K562 (cell line): Measurements from ENCODE around the gene ARHGAP22. TPM values are rescaled to one million over a fixed set of nuclear protein-coding genes. Genes with fewer than 3 reads are reported as not detected.
A peak's percentile ranks its signal among the peaks of the same experiment; 100 is the strongest.

Source experiments
- ATAC-seq: fragments of 200-7000 bp; cut with Tn5 transposase; 3 replicates; pipeline ENCODE4 v1.9.1; 2020; ENCODE audit warnings: moderate library complexity
- BruUV-seq: library from RNA; stranded (reverse); fragments of 400-500 nt; replicated peaks from 2 replicates; lab custom pipeline; 2021; lab: Mats Ljungman, UMichigan
- CTCF ChIA-PET: fragments of 300-600 bp; formaldehyde crosslinking; extraction: SDS; loops from one replicate; lab custom pipeline; 2021; ENCODE audit warnings: low intra/inter-chr PET ratio; lab: Yijun Ruan, JAX
- POLR2A ChIA-PET: fragments of 300-600, 350-650 bp; sonication (Branson Sonifier 250); formaldehyde crosslinking; extraction: SDS; loops from one replicate; lab custom pipeline; 2021; ENCODE audit warnings: antibody characterized with exemption, inconsistent platforms; lab: Yijun Ruan, JAX
- DNase-seq, 4 experiments: peaks; one replicate each; pipeline versions ENCODE4 v3.0.0 to v3.0.0-alpha.2; 2011 to 2018; ENCODE audit warnings: low spot score in 3 of 4, mixed read lengths in 3 of 4; ENCODE audit errors: extremely low read depth in 1 of 4
- FAIRE-seq: peaks from 2 replicates; lab custom pipeline; 2011; peaks lifted over from hg19 to GRCh38; lab: Jason Lieb, UNC
- H2AFZ ChIP-seq: 2 replicates; pipeline ENCODE4 v1.6.0; 2011; ENCODE audit warnings: low read depth, low read length, control low read depth, inconsistent platforms
- H3K27ac ChIP-seq: fragments of 200-600 bp; 3 replicates; pipeline ENCODE4 v1.8.0; 2011; ENCODE audit warnings: low read depth, mild to moderate bottlenecking, control low read depth, inconsistent platforms, low read length, moderate library complexity, mixed read lengths; ENCODE audit errors: extremely low read depth
- H3K27me3 ChIP-seq, 2 experiments: fragments of 300-600 bp in 1 of 2; 2 replicates in 1 of 2; 3 replicates in 1 of 2; pipeline versions ENCODE4 v1.6.0 to v1.8.0; 2011; ENCODE audit warnings: inconsistent platforms in 2 of 2, low read length in 2 of 2, mild to moderate bottlenecking in 1 of 2, mixed read lengths in 1 of 2, moderate library complexity in 1 of 2; ENCODE audit not compliant: control insufficient read depth in 2 of 2, insufficient read depth in 2 of 2
- H3K36me3 ChIP-seq: fragments of 300-600 bp; 3 replicates; pipeline ENCODE4 v1.8.0; 2011; ENCODE audit warnings: mild to moderate bottlenecking, low read length, inconsistent platforms; ENCODE audit not compliant: control insufficient read depth, insufficient read depth
- H3K4me1 ChIP-seq, 2 experiments: fragments of 200-600 bp in 1 of 2; replicated peaks in 1 of 2; 2 replicates in 1 of 2; 3 replicates in 1 of 2; pipeline versions ENCODE4 v1.5.1 to v1.8.0; 2011; ENCODE audit warnings: inconsistent platforms in 2 of 2, low read length in 2 of 2, mild to moderate bottlenecking in 1 of 2, mixed read lengths in 1 of 2, moderate library complexity in 1 of 2; ENCODE audit not compliant: control insufficient read depth in 2 of 2, insufficient read depth in 2 of 2
- H3K4me2 ChIP-seq: 2 replicates; pipeline ENCODE4 v1.6.1; 2011; ENCODE audit warnings: low read length, control low read depth, inconsistent platforms, mixed read lengths; ENCODE audit not compliant: insufficient read depth
- H3K4me3 ChIP-seq: fragments of 200-600 bp; sonication (generic), shearing (Covaris generic); 2 replicates; pipeline ENCODE4 v1.5.1; 2016; ENCODE audit warnings: control low read depth, inconsistent platforms
- H3K79me2 ChIP-seq: fragments of 200-600 bp; 3 replicates; pipeline ENCODE4 v1.8.0; 2011; ENCODE audit warnings: low read length, inconsistent platforms; ENCODE audit not compliant: control insufficient read depth, insufficient read depth
- H3K9ac ChIP-seq, 2 experiments: 2 replicates each; pipeline versions ENCODE4 v1.6.0 to v1.6.1; 2011; ENCODE audit warnings: low read depth in 2 of 2, low read length in 2 of 2, control low read depth in 1 of 2, inconsistent platforms in 1 of 2, mild to moderate bottlenecking in 1 of 2, mixed read lengths in 1 of 2; ENCODE audit not compliant: insufficient read depth in 1 of 2
- H3K9me1 ChIP-seq: one replicate; pipeline ENCODE4 v1.6.0; 2011; ENCODE audit warnings: inconsistent platforms, mild to moderate bottlenecking, low read length, moderate library complexity; ENCODE audit not compliant: control insufficient read depth, insufficient read depth
- H3K9me3 ChIP-seq: replicated peaks from 2 replicates; pipeline ENCODE4 v1.5.1; 2011; ENCODE audit warnings: low read depth, low read length, inconsistent platforms; ENCODE audit not compliant: control insufficient read depth, insufficient read depth
- H4K20me1 ChIP-seq: replicated peaks from 2 replicates; pipeline ENCODE4 v1.6.1; 2011; ENCODE audit warnings: low read length, inconsistent platforms, mixed read lengths; ENCODE audit not compliant: control insufficient read depth, insufficient read depth
- ID3 ChIP-seq, 2 experiments: fragments of 250-450 bp in 1 of 2; fragments of 450-650 bp in 1 of 2; sonication (Bioruptor Pico) in 1 of 2; IDR thresholded peaks; 2 replicates each; pipeline versions ENCODE4 v1.6.1 to v1.8.0; 2016 to 2021; ENCODE audit warnings: mild to moderate bottlenecking in 2 of 2, moderate library complexity in 2 of 2, missing compliant biosample characterization in 1 of 2, missing genetic modification characterization in 1 of 2
- MEF2D ChIP-seq: conservative IDR thresholded peaks from 2 replicates; pipeline ENCODE4 v1.6.1; 2016; ENCODE audit warnings: low read depth, missing genetic modification characterization, missing compliant biosample characterization
- RREB1 ChIP-seq: fragments of 250-450 bp; sonication (Bioruptor Pico); IDR thresholded peaks from 2 replicates; pipeline ENCODE4 v1.4.0; 2020
- SREBF1 ChIP-seq: fragments of 150-350 bp; IDR thresholded peaks from 2 replicates; pipeline ENCODE4 v1.6.1; 2014; ENCODE audit warnings: antibody characterized with exemption, low read depth, low read length, borderline replicate concordance
- WHSC1 ChIP-seq: IDR thresholded peaks from one replicate; pipeline ENCODE4 v1.6.1; 2012; ENCODE audit warnings: low read length, control low read depth, inconsistent platforms
- YY1 ChIP-seq, 3 experiments: IDR thresholded peaks; 2 replicates each; pipeline ENCODE4 v1.6.1; 2011; ENCODE audit warnings: low read length in 2 of 3, mild to moderate bottlenecking in 2 of 3, moderate library complexity in 2 of 3, borderline replicate concordance in 1 of 3, control low read depth in 1 of 3, low read depth in 1 of 3; ENCODE audit not compliant: insufficient read depth in 3 of 3, insufficient replicate concordance in 2 of 3, control insufficient read depth in 1 of 3, insufficient read length in 1 of 3; ENCODE audit errors: extremely low read depth in 1 of 3
- WGBS: fragments of 100-300 bp; shearing (Covaris generic); methylation state at CpG from one replicate; pipeline ENCODE4 v1.1.6; 2016; ENCODE audit warnings: low coverage, mixed read lengths; ENCODE audit not compliant: insufficient coverage; ENCODE audit errors: missing lambda C conversion rate; 5-methylcytosine and 5-hydroxymethylcytosine counted together
- in situ Hi-C: fragments of 300-500 bp; cut with MboI; formaldehyde crosslinking; loops from 4 replicates; pipeline ENCODE4 v1.15.0; 2018; ENCODE audit warnings: inconsistent platforms, mixed read lengths
- intact Hi-C: fragments of 100-400 bp; cut with micrococcal nuclease; formaldehyde crosslinking; loops from 2 replicates; pipeline ENCODE4 v1.14.2; 2022
- polyA plus RNA-seq, 8 experiments: library from polyadenylated mRNA; depleted of rRNA in 4 of 8; stranded (reverse) in 5 of 8; unstranded in 3 of 8; fragments of >200 nt; fragmentation: Nextera tagmentation in 2 of 8; fragmentation: Illumina TruSeq in 1 of 8; extraction: Ambion mirVana in 2 of 8; extraction: Trizol in 1 of 8; gene quantifications; 2 replicates each; pipeline versions ENCODE4 v1.2.1 to v1.2.3, GENCODE V29; 2011 to 2014; ENCODE audit warnings: inconsistent platforms in 1 of 8, missing spikeins in 1 of 8
- total RNA-seq, 7 experiments: library from RNA; depleted of rRNA in 6 of 7; stranded (reverse); fragments of >200 nt in 6 of 7; fragmentation: Illumina TruSeq in 2 of 7; extraction: Trizol in 2 of 7; gene quantifications; 2 replicates each; pipeline versions ENCODE4 v1.2.1 to v1.2.3, GENCODE V29; 2011 to 2021; ENCODE audit warnings: low replicate concordance in 1 of 7
- TF ChIP-seq, protein P1 (sequence below): fragments of 250-450 bp; sonication (Bioruptor Pico); IDR thresholded peaks from 2 replicates; pipeline ENCODE4 v1.8.0; 2022; ENCODE audit warnings: moderate library complexity, mild to moderate bottlenecking, inconsistent platforms
- TF ChIP-seq, protein P2 (sequence below): sonication (generic); formaldehyde crosslinking; IDR thresholded peaks from 2 replicates; pipeline ENCODE4 v1.9.0; 2022; ENCODE audit warnings: mild to moderate bottlenecking, missing genetic modification reagents

ARHGAP22 gene
- total and polyA plus RNA-seq, 9 of the 15 experiments (the other 6 are each of a cell fraction or from before 2014, with no cell fraction given): 1.3 to 28.1 (median 12.7) TPM

- POLR2A ChIA-PET: interaction anchor here (0.7 to 0.9 kb wide), 2 partner anchors 9 to 35 kb away, joined by 3 to 4 read pairs; no protein-coding TSS in a partner anchor
- H3K4me1 ChIP-seq: peaks cover 64 to 76% of the 10 kb centered on the region in 2 experiments
- in situ Hi-C loops (no loop called here), intact Hi-C loops (no loop called here)
- WGBS: 70% methylated on average over 5 of the region's 5 CpGs
- ATAC-seq (no peak), FAIRE-seq (peak; percentile 19)
- TF ChIP-seq RREB1 (CRISPR knock-in tag) (0 out of 2 replicates have a peak, but pooled peaks have one; percentile 55), ID3 (CRISPR knock-in tag; IDR thresholded peaks at IDR 0.05) (no peak), ID3 (tag; IDR thresholded peaks at IDR 0.05) (0 out of 2 replicates have a peak, but pooled peaks have one; percentile 33), MEF2D (tag) (no peak), SREBF1 (no peak), YY1 (IDR thresholded peaks at IDR 0.05; ENCODE audit: borderline replicate concordance in 1 of 3, control insufficient read depth in 1 of 3, extremely low read depth in 1 of 3, insufficient read depth in 3 of 3, insufficient read length in 1 of 3, insufficient replicate concordance in 2 of 3, low read depth in 1 of 3, low read length in 2 of 3) (peak in 1 of 3 experiments; percentile 23), WHSC1 (peak; percentile 70)
- TF ChIP-seq, protein P1, sequence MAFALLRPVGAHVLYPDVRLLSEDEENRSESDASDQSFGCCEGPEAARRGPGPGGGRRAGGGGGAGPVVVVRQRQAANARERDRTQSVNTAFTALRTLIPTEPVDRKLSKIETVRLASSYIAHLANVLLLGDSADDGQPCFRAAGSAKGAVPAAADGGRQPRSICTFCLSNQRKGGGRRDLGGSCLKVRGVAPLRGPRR (CRISPR knock-in tag): no peak
- TF ChIP-seq, protein P2, sequence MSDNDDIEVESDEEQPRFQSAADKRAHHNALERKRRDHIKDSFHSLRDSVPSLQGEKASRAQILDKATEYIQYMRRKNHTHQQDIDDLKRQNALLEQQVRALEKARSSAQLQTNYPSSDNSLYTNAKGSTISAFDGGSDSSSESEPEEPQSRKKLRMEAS: 0 out of 2 replicates have a peak, but pooled peaks have one; percentile 12
- TF ChIP-seq, all 486 proteins: peak for 5
- peaks cover 19% of the 10 kb centered on the region; the same call in 2 of the 3 replicates for H3K36me3 ChIP-seq
- CTCF ChIA-PET: no interaction called here
- peak overlapping the region in 1 of 2 experiments; percentile 76; a peak in 2 of 4 replicates for H3K9ac ChIP-seq
- DNase-seq: no peak
- no peak overlapping the region for H2AFZ ChIP-seq
- no TSS peak for BruUV-seq
- H4K20me1 ChIP-seq: no peaks in the 10 kb centered on the region
- H3K4me3 ChIP-seq: no peak overlapping the region
- H3K27ac ChIP-seq: no peak overlapping the region
- H3K9me1 ChIP-seq: no peaks in the 10 kb centered on the region
- H3K4me2 ChIP-seq: no peak overlapping the region
- no peaks in the 10 kb centered on the region for H3K9me3 ChIP-seq
- H3K79me2 ChIP-seq: peaks cover 52% of the 10 kb centered on the region
- H3K27me3 ChIP-seq: no peaks in the 10 kb centered on the region
These were observed 142.3 kb downstream of the ARHGAP22 start for GRCh38 chr10:48462482-48463020.
